Liver (tissue), 9 donors: ENCODE results near the gene PPP3CA. TPM values are rescaled to one million over a fixed set of nuclear protein-coding genes. Genes with fewer than 3 reads are reported as not detected.

Experiments
- DNase-seq: peaks from one replicate; pipeline ENCODE4 v3.0.0-alpha.2; 2017; ENCODE audit warnings: low spot score
- H3K27ac ChIP-seq, 2 donors: one replicate each; pipeline ENCODE4 v1.7.0; 2013; ENCODE audit warnings: inconsistent platforms in 2 of 2, low read length in 2 of 2, control low read depth in 1 of 2, low read depth in 1 of 2, mild to moderate bottlenecking in 1 of 2
- H3K27me3 ChIP-seq, 4 donors: one replicate each; pipeline versions ENCODE4 v1.6.1 to v1.7.0; 2013; ENCODE audit warnings: low read length in 3 of 4, inconsistent platforms in 1 of 4, mild to moderate bottlenecking in 1 of 4, moderate library complexity in 1 of 4; ENCODE audit not compliant: control insufficient read depth in 4 of 4, insufficient read depth in 4 of 4
- H3K36me3 ChIP-seq, 4 donors: one replicate each; pipeline versions ENCODE4 v1.6.1 to v1.7.0; 2013; ENCODE audit warnings: low read length in 3 of 4, mild to moderate bottlenecking in 3 of 4, low read depth in 1 of 4, moderate library complexity in 1 of 4; ENCODE audit not compliant: control insufficient read depth in 4 of 4, insufficient read depth in 3 of 4
- H3K4me1 ChIP-seq, 4 donors: one replicate each; pipeline versions ENCODE4 v1.6.1 to v1.7.0; 2013; ENCODE audit warnings: low read length in 3 of 4, mild to moderate bottlenecking in 3 of 4, moderate library complexity in 1 of 4; ENCODE audit not compliant: control insufficient read depth in 4 of 4, insufficient read depth in 4 of 4
- H3K4me3 ChIP-seq, 3 donors: one replicate each; pipeline versions ENCODE4 v1.6.1 to v1.7.0; 2013; ENCODE audit warnings: low read length in 3 of 3, control low read depth in 1 of 3, low read depth in 1 of 3, mild to moderate bottlenecking in 1 of 3
- H3K9ac ChIP-seq, 2 donors: one replicate each; pipeline ENCODE4 v1.7.0; 2013; ENCODE audit warnings: low read length in 2 of 2, mild to moderate bottlenecking in 2 of 2, moderate library complexity in 2 of 2, control low read depth in 1 of 2, low read depth in 1 of 2
- H3K9me3 ChIP-seq, 4 donors: one replicate each; pipeline versions ENCODE4 v1.6.1 to v1.7.0; 2013; ENCODE audit warnings: low read length in 3 of 4; ENCODE audit not compliant: control insufficient read depth in 4 of 4
- ATF3 ChIP-seq: IDR thresholded peaks from 2 replicates; pipeline ENCODE4 v1.6.1; 2016; ENCODE audit warnings: antibody characterized with exemption
- CTCF ChIP-seq: fragments of 150-350 bp; IDR thresholded peaks from 2 replicates; pipeline ENCODE4 v1.5.1; 2017; ENCODE audit warnings: improper control_type of control experiment, low read depth, low read length; ENCODE audit not compliant: missing input control
- EGR1 ChIP-seq, 2 donors: IDR thresholded peaks; 2 replicates each; pipeline ENCODE4 v1.6.1; 2016 to 2018; ENCODE audit warnings: antibody characterized with exemption in 2 of 2, low read depth in 2 of 2
- FOXA1 ChIP-seq: IDR thresholded peaks from 2 replicates; pipeline ENCODE4 v1.6.1; 2016; ENCODE audit warnings: antibody characterized with exemption
- FOXA2 ChIP-seq: IDR thresholded peaks from 2 replicates; pipeline ENCODE4 v1.6.1; 2016; ENCODE audit warnings: antibody characterized with exemption
- HNF4A ChIP-seq, 2 donors: conservative IDR thresholded peaks; 2 replicates each; pipeline ENCODE4 v1.6.1; 2016; ENCODE audit warnings: antibody characterized with exemption in 2 of 2, mild to moderate bottlenecking in 2 of 2
- JUND ChIP-seq, 2 donors: IDR thresholded peaks; 2 replicates each; pipeline ENCODE4 v1.6.1; 2016; ENCODE audit warnings: antibody characterized with exemption in 2 of 2
- MAX ChIP-seq: IDR thresholded peaks from 2 replicates; pipeline ENCODE4 v1.6.1; 2016; ENCODE audit warnings: antibody characterized with exemption
- RAD21 ChIP-seq, 2 donors: IDR thresholded peaks; 2 replicates each; pipeline ENCODE4 v1.6.1; 2016; ENCODE audit warnings: antibody characterized with exemption in 2 of 2, mild to moderate bottlenecking in 2 of 2
- REST ChIP-seq: IDR thresholded peaks from 2 replicates; pipeline ENCODE4 v1.6.1; 2016; ENCODE audit warnings: antibody characterized with exemption, mild to moderate bottlenecking
- TAF1 ChIP-seq: conservative IDR thresholded peaks from 2 replicates; pipeline ENCODE4 v1.6.1; 2016; ENCODE audit warnings: antibody characterized with exemption, mild to moderate bottlenecking
- YY1 ChIP-seq: IDR thresholded peaks from 2 replicates; pipeline ENCODE4 v1.6.1; 2016; ENCODE audit warnings: antibody characterized with exemption, mild to moderate bottlenecking
- ZBTB33 ChIP-seq: IDR thresholded peaks from 2 replicates; pipeline ENCODE4 v1.6.1; 2016; ENCODE audit warnings: antibody characterized with exemption
- WGBS: extraction: QIAGEN DNeasy Blood & Tissue Kit; methylation state at CpG from one replicate; pipeline ENCODE4 v1.1.7; 2013; 5-methylcytosine and 5-hydroxymethylcytosine counted together
- polyA plus RNA-seq, 2 donors: library from polyadenylated mRNA; stranded (reverse) in 1 of 2; unstranded in 1 of 2; fragments of 200-250 nt in 1 of 2; fragments of >200 nt in 1 of 2; fragmentation: Nextera tagmentation in 1 of 2; extraction: Ambion mirVana in 1 of 2; gene quantifications; one replicate each; pipeline versions ENCODE4 v1.2.1 to v1.2.3, GENCODE V29; 2013 to 2015
- total RNA-seq, 2 donors: library from RNA; depleted of rRNA; stranded (reverse); fragments of >200 nt; gene quantifications; one replicate each; pipeline ENCODE4 v1.2.3, GENCODE V29; 2014
- donor health status: healthy.
- donor health status: healthy.
- donor health status: healthy.
- donor health status: healthy.
- donor health status: healthy.

Gene PPP3CA
- total and polyA plus RNA-seq, 4 donors: 3.6 to 18.2 (median 14.2) TPM

GRCh38 chr4:101128473-101128872, 218.9 kb downstream of the PPP3CA start:
- Histone ChIP-seq H3K36me3 (no peaks in the 10 kb centered on the region), H3K4me3 (no peak overlapping the region), H3K4me1 (no peaks in the 10 kb centered on the region), H3K27ac (no peak overlapping the region), H3K9ac (no peak overlapping the region), H3K27me3 (no peaks in the 10 kb centered on the region), H3K9me3 (no peaks in the 10 kb centered on the region)
- DNase-seq: no peak
- WGBS: 98% methylated on average over 10 of the region's 10 CpGs
- no peak for TF ChIP-seq JUND (IDR thresholded peaks at IDR 0.05)

- Histone ChIP-seq H3K9me3 (no peaks in the 10 kb centered on the region), H3K27ac (no peak overlapping the region), H3K27me3 (no peaks in the 10 kb centered on the region), H3K36me3 (no peaks in the 10 kb centered on the region), H3K4me1 (no peaks in the 10 kb centered on the region), H3K4me3 (no peak overlapping the region), H3K9ac (no peak overlapping the region)
- TF ChIP-seq FOXA2: no peak
- TF ChIP-seq FOXA1: no peak
- TF ChIP-seq CTCF: no peak
- TF ChIP-seq TAF1: no peak
- no peak for TF ChIP-seq HNF4A (conservative IDR thresholded peaks at IDR 0.05)
- TF ChIP-seq YY1: no peak
- no peak for TF ChIP-seq REST
- no peak for TF ChIP-seq MAX
- no peak for TF ChIP-seq EGR1 (IDR thresholded peaks at IDR 0.05; ENCODE audit: low read depth in 2 of 2)
- TF ChIP-seq RAD21 (IDR thresholded peaks at IDR 0.05): no peak
- TF ChIP-seq ZBTB33: no peak
- no peak for TF ChIP-seq ATF3
- 98% methylated on average over 3 of the region's 3 CpGs for WGBS
- DNase-seq: no peak
Observed at GRCh38 chr4:101127176-101127790, 220.0 kb downstream of the PPP3CA start.
